K562 treated with DMSO at 1 percent for 12 hours (cell line): ENCODE measurements around the gene POTEI. TPM values are rescaled to one million over a fixed set of nuclear protein-coding genes. Genes with fewer than 3 reads are reported as not detected.

Experiments used
- total RNA-seq: library from RNA; unstranded; fragments of 300-600 nt; gene quantifications from 2 replicates; pipeline ENCODE4 v1.2.3, GENCODE V29; 2022; ENCODE audit not compliant: insufficient read depth

Gene POTEI
- total RNA-seq, result not detected in 2 replicates

GRCh38 chr2:130509228-130509627 is at the start of gene POTEI:
Gene POTEI, minus strand, starts transcription at chr2:130509328. Its CDS starts 93 bp downstream, at chr2:130509235.

GRCh38 chr2:130520992-130521391 is 11.9 kb upstream of the POTEI start, which contains the start of gene CFC1B:
Gene CFC1B, plus strand, starts transcription at chr2:130521222. Its CDS starts 263 bp downstream, at chr2:130521485.

Other genes with a start within 250 kb of the POTEI start
- gene IMP4, start 166.4 kb downstream of the POTEI start, total RNA-seq, result 62.1 and 77.8 TPM in 2 replicates
- 25.3 and 46.4 TPM in 2 replicates for gene PTPN18, start 153.3 kb downstream of the POTEI start, total RNA-seq
- gene CFC1B, start 11.9 kb upstream of the POTEI start, total RNA-seq, result not detected in 2 replicates
- not detected in 2 replicates for gene CFC1, start 90.2 kb upstream of the POTEI start, total RNA-seq
- not detected in 2 replicates for gene POTEJ, start 102.1 kb upstream of the POTEI start, total RNA-seq
- gene GPR148, start 219.7 kb upstream of the POTEI start, total RNA-seq, result not detected in 2 replicates
- gene AMER3, start 246.2 kb upstream of the POTEI start, total RNA-seq, result not detected in 2 replicates